HG03060 (cell line): ENCODE data around the gene RPS6KC1.
"Not testable (repeated sequence)": the region's sequence is repeated elsewhere in the genome, so short reads cannot be mapped to it uniquely, and the experiment has no call there.

ENCODE experiments used
- ATAC-seq: cut with Tn5 transposase; IDR thresholded peaks from one replicate; pipeline ENCODE4 v1.9.1; 2021; ENCODE audit warnings: low read depth, moderate number of reproducible peaks; ENCODE audit not compliant: unreplicated experiment

RPS6KC1 gene

GRCh38 chr1:213136190-213136917 lies 85.3 kb downstream of the RPS6KC1 start:
- ATAC-seq, result no peak

GRCh38 chr1:213138391-213138790 lies 87.3 kb downstream of the RPS6KC1 start:
- ATAC-seq, result no peak

GRCh38 chr1:213138892-213139291 lies 87.9 kb downstream of the RPS6KC1 start:
- no peak for ATAC-seq

- ATAC-seq, result no peak
Observed at GRCh38 chr1:213148905-213149304, 97.9 kb downstream of the RPS6KC1 start.

GRCh38 chr1:213150090-213150489 lies 99.0 kb downstream of the RPS6KC1 start:
- not testable (repeated sequence) for ATAC-seq

- ATAC-seq, result no peak
Observed at GRCh38 chr1:213154056-213154685, 103.1 kb downstream of the RPS6KC1 start.

GRCh38 chr1:213159376-213159775 lies 108.3 kb downstream of the RPS6KC1 start:
- ATAC-seq, result no peak

GRCh38 chr1:213160442-213160841 lies 109.4 kb downstream of the RPS6KC1 start:
- not testable (repeated sequence) for ATAC-seq

- ATAC-seq, result no peak
Observed at GRCh38 chr1:213162338-213162737, 111.3 kb downstream of the RPS6KC1 start.

- no peak for ATAC-seq
Observed at GRCh38 chr1:213162862-213163261, 111.8 kb downstream of the RPS6KC1 start.

GRCh38 chr1:213163278-213163711 lies 112.3 kb downstream of the RPS6KC1 start:
- ATAC-seq, result no peak

- no peak for ATAC-seq
Observed at GRCh38 chr1:213164561-213164960, 113.5 kb downstream of the RPS6KC1 start.

GRCh38 chr1:213166852-213167251 lies 115.8 kb downstream of the RPS6KC1 start:
- no peak for ATAC-seq

GRCh38 chr1:213171711-213172110 lies 120.7 kb downstream of the RPS6KC1 start:
- ATAC-seq, result no peak

GRCh38 chr1:213176341-213176740 lies 125.3 kb downstream of the RPS6KC1 start:
- no peak for ATAC-seq

- no peak for ATAC-seq
Observed at GRCh38 chr1:213179784-213180183, 128.7 kb downstream of the RPS6KC1 start.

GRCh38 chr1:213180833-213181232 lies 129.8 kb downstream of the RPS6KC1 start:
- ATAC-seq, result no peak

GRCh38 chr1:213183036-213183672 lies 132.1 kb downstream of the RPS6KC1 start:
- no peak for ATAC-seq

GRCh38 chr1:213186168-213186567 lies 135.1 kb downstream of the RPS6KC1 start:
- ATAC-seq, result no peak

- ATAC-seq, result no peak
Observed at GRCh38 chr1:213192026-213192425, 141.0 kb downstream of the RPS6KC1 start.

GRCh38 chr1:213194383-213194782 lies 143.3 kb downstream of the RPS6KC1 start:
- ATAC-seq, result no peak

GRCh38 chr1:213194855-213195254 lies 143.8 kb downstream of the RPS6KC1 start:
- ATAC-seq, result no peak
